GM21825 (cell line): Measurements from ENCODE around the gene MYBPC2.
A peak's percentile ranks its signal among the peaks of the same experiment; 100 is the strongest.

Experiments used
- ATAC-seq: cut with Tn5 transposase; IDR thresholded peaks from one replicate; pipeline ENCODE4 v1.9.1; 2021; ENCODE audit warnings: mild to moderate bottlenecking, moderate library complexity; ENCODE audit not compliant: unreplicated experiment

The MYBPC2 gene

DNA sequence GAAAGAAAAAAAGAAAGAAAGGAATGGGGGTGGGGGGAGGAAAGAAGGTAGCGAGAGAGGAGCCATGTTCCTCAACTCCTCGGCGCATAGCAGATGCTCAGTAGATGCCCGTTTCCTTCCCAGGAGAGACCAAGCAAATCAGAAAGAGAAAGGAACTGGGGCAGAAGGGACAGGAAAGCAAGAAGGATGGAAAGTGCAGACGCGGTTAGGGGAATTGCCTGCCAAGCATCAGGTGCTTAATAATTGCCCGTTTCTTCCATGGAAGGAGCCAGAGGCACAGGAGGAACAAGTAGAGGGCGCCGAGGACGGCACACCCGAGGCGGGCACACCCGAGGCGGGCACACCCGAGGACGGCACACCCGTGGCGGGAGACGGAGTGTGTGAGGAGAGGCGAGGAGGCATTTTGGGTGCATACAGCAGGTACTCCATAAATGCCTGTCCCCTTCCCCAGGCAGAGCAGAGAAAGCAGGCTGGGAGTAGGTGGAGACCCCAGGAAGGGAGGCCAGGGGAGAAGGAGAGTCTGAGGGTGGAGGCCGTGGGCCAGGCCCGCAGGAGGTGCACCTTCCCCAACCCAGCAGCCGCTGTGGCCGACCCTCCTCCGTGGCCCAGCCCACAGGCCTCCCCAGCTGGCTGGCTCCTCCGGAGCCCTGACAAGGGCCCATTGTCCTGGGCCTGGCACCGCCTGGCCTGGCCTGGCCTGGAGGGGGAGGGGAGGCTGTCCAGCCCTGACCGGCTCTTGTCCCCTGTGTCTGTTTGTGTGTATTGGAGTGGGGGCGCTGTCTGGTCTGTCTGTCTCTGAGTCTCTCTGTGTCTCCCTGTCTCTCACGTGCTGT lies 63.7 kb downstream of the MYBPC2 start:
- no peak for ATAC-seq

DNA sequence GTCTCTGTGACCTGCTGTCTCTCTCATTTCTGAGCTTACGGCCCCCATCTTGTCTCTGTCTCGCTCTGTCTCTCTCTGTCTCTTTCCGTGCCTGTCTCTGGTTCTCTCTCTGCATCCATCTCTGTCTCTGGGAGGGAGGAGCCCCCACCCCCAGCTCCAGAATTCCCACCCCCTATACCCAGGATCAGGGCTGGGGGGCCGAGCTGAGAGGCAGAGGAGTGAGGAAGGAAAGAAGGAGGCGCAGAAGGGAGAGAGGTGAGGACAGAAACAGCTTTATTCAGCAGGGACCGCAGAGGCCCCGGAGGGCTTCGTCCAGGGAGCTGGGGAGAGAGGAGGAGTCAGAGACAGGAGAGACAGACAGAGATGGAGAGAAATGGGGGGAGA lies 64.3 kb downstream of the MYBPC2 start:
- ATAC-seq: no peak

DNA sequence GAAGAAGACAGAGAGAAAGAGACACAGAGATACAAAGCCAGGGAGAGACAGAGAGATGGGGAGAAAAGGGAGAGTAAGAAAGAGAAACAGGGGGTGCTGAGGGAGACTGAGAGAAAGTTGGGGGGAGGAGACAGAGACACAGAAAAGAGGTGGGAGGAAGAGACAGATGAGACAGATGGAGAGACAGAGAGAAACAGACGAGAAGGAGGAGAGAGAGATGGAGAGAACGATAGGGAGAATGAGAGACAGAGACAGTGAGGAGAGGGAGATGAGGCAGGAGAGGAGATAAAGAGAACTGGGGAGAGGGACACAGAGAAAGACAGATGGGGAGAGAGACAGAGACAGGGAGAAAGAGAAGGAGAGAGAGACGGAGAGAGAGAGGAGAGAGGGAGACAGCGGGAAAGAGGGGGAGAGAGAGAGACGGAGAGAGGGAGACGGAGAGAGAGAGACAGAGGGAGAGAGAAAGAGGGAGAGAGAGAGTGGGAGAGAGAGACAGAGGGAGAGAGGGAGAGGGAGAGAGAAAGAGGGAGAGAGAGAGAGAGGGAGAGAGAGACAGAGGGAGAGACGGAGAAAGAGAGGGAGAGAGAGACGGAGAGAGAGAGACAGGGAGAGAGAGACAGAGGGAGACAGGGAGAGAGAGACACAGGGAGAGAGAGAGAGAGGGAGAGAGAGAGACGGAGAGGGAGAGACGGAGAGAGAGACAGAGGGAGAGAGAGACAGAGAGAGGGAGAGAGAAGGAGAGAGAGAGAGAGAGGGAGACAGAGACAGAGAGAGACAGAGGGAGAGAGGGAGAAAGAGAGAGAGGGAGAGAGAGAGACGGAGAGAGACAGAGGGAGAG lies 65.7 kb downstream of the MYBPC2 start:
- ATAC-seq: no peak

DNA sequence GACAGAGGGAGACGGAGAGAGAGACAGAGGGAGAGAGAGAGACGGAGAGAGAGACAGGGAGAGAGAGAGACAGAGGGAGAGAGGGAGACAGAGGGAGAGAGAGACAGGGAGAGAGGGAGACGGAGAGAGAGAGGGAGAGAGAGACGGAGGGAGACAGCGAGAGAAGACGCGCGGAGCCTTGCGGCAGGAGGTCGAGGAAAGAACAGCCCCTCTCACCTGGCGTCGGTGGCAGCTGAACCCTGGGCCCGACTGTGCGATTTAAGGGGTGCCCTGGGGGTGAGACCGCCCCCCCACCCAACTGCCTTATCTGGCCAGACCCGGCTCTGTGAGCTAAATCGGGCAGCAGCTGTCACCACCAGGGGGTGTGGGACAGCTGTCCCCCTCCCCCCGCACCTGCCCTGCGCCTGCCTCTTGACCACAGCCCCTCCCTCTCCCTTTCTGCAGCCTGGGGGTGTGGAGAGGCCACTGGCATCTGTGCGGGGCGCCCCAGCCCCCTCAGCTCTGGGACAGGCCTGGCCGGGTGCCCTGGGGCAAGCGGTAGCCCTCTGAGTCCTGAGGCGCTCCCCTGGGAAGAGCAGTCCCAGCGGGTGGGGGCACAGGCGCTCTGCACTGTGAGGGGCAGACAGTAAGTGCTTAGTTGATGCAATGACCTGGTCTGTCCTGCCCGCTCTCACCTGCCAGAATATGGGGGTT lies 67.5 kb downstream of the MYBPC2 start:
- ATAC-seq: no peak

DNA sequence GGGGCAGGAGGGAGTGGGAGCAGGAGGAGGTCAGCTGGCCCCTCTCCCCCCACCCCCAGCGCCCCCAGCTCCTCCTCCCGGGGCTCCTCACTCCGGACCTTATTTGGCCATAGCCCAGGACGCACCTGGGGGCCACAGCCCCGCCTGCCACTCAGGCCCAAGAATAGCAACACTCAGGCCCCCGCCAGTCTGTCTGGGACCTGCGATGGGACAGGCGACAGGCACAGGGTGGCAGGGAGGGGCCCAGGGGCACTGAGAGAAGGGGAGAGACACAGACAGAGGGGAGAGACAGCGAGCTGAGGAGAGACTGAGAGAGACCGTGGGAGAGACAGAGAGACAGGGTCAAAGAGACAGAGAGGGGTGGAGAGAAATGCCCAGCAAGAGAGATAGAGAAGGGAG lies 68.1 kb downstream of the MYBPC2 start:
- no peak for ATAC-seq

DNA sequence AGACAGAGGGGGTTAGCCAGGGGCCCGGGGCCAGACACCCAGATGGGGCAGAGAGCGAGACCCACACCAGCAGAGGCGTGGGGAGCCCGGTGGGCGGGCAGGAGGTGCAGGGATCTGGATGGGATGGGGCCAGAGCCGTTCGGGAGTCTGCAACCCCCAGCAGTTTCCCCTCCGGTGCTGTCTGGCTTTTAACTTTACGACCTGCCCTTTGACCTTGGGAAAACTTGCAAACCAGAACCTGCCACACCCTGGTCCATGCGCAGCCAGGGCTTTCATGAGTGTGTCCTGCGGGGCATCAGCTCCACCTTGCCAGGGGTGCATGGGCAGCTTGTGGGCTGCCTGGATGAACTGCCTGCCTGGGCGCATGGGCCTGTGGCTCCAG lies 68.5 kb downstream of the MYBPC2 start:
- ATAC-seq: no peak

DNA sequence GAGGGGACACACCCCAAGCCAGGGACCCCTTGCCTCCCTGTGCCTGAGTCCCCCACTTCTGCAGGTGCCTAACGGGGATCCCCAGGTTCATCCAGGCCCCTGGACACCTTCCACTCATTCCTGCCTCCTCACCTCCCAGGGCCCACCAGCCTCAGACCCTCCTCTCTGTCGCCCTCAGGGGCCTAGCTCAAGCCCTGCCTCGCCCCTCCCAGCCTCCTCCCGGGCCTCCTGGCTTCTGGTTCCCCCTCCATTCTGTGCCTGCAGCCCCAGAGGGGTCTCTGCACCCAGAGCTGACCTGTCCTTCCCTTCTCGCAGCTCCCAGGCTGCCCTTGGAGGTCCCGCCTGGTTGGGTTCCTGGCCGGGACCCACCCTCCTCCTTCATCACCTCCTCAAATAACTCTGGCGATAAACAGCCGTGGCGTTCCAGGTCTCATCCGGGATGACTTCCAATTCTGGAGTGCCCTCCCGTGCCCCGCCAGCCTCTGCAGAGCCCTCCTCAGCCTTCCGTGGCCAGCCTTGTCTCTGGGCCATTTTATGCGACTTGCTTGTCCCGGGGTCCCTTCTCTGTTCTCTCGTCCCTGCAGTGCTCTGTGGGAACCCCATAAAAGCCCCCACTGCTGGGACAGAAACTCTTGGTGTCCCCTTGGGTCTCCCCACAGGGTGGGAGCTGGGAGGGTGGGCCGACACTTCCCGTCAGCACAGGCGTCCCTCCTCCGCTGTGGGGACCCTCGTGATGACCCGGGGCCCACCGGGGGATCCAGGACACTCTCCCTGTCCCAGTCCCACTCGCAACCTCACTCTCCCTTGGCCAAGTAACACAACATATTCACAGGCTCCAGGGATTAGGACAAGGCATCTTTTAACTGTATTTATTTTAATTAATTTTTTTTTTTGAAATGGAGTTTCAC lies 69.1 kb downstream of the MYBPC2 start:
- ATAC-seq: no peak

DNA sequence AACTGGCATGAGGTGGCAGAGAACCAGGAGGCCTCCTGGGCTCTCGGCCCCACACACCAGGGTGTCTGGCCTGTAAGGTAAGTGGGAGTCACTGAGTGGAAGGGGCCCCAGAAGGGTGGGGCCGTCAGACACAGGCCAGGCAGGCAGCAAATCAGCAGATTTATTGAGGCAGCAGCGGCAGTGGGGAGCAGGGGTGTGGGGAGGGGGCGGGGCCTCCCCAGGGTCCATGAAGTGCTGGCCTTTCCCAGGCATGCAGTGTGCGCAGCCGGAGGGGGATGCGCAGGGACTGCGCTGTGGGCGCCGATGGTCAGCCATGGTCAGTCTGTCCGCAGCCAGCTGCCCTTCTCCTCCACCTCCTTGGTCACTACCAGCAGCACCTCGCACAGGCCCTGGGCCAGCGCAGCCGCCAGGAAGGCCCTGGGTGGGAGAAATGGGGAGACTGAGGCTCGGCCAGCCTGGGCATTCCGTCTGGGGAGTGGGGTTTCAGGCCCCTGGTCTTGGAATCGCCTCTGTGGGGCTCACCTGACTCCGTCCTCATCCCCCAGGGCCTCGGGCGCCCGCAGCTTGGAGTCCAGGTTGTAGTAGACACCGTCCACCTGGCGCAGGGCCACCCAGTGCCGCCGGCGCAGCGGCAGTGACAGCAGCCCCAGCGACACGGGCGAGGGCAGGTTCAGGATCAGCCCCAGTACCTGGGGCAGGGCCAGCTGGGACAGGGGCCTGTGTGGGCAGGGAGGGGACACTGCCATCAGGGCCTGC lies 73.3 kb downstream of the MYBPC2 start:
- ATAC-seq: no peak

DNA sequence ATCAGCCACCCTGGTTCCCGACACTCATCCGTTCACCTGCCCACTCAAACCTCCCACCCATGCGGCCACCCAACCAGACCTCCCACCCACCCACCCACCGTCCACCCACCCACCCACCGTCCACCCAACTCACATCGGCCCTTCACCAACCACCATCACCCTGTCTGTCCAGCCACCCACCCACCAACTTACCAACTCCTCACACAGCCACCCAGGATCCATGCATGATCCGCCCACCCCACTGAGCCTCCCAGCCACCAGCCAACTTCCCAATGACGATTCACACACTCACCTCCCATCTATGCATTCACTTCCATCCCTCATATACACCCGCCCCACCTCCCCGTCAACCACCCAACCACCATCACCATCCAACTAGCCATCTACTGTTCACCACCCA lies 74.0 kb downstream of the MYBPC2 start:
- no peak for ATAC-seq

DNA sequence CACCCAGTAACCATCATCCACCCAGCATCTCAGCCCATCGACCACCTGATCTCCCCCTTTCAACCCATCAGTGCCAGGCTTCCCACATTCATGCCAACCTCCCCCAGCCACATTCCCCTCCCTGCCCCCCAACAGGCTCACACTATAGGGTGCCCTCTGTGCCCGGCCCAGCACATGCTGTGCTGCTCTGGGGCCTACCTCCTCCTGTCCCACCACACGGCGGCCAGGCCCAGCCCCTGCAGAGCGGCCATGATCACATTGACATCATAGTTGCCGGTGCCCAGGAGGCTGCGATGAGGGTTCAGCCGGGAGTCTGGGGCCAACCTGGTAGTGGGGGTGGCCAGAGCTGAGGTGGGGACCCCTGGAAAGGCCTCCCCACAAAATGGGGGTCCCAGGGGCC lies 74.7 kb downstream of the MYBPC2 start:
- ATAC-seq: no peak

DNA sequence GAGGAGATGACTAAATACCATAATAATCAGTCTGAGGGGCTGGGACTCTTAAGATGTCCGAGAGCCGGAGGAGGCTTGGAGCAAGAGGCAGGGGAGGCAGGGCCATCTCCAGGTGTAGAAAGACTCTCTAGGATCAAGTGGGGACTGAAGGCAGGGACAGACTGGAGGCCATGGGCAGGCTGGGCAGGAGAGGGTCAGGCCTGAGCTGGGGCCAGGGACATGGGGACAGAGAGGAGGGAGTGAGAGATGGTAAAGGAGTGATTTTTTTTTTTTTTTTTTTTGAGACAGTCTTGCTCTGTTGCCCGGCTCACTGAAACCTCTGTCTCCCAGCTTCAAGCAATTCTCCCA lies 76.1 kb downstream of the MYBPC2 start:
- ATAC-seq: no peak

DNA sequence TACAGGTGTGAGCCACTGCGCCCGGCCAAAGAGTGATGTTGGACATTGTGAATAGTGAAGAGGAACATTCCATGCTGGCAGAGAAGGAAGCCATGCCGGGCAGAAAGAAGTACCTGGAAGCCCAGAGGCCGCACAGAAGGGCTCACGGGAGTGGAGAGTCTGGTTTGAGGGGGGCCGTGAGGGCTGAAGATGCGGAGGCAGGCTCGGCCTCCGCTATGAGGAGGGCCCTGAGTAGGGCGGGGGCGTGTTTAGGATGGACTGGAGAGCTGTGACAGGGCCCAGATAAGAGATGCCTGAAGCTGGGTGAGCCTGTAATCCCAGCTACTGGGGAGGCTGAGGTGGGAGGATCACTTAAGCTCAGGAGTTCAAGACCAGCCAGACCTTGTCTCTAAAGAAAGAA lies 76.7 kb downstream of the MYBPC2 start:
- ATAC-seq: no peak

DNA sequence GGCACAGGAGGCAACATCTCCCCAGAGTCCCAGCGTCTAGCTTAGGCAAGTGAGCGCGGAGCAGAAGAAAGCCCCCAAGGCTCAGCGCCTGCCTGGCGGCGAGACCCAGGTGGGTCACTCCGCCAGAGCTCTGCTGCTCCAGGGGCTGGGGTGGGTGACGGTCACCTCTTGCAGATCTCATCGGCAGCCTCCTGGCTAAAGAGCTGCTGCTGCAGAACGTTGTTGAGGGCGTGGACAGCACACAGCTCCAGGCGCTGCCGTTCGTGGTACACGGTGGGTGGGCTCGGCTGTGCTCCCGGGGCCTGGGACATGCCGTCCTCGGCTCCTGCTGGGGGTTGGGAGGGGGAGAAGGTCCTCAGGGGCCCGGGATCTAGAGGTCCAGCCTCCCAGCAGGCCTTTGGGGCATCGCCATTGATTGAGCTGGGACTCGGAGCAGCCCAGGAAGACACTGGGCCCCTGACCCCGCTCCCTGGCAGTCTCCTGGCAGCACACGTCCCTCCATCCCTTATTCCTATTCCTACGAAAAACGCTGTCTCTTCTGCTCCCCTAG lies 77.5 kb downstream of the MYBPC2 start:
- no peak for ATAC-seq

DNA sequence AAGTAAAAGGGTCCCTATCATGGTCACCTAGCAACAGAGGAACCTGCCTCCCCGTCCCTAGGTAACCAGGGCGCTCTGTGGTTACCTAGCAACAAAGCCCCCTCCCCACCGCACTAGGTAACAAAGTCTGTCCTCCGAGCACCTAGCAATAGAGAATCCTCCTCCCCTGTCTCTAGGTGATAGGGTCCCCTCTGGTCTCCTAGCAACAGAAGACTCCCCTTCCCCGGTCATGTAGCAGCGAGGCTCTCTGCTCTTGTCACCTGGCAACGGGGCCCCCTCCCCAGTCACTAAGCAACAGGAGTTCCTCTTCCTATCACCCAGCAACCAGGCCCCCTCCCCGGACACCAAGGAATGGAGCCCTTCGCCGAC lies 78.0 kb downstream of the MYBPC2 start:
- ATAC-seq: no peak

DNA sequence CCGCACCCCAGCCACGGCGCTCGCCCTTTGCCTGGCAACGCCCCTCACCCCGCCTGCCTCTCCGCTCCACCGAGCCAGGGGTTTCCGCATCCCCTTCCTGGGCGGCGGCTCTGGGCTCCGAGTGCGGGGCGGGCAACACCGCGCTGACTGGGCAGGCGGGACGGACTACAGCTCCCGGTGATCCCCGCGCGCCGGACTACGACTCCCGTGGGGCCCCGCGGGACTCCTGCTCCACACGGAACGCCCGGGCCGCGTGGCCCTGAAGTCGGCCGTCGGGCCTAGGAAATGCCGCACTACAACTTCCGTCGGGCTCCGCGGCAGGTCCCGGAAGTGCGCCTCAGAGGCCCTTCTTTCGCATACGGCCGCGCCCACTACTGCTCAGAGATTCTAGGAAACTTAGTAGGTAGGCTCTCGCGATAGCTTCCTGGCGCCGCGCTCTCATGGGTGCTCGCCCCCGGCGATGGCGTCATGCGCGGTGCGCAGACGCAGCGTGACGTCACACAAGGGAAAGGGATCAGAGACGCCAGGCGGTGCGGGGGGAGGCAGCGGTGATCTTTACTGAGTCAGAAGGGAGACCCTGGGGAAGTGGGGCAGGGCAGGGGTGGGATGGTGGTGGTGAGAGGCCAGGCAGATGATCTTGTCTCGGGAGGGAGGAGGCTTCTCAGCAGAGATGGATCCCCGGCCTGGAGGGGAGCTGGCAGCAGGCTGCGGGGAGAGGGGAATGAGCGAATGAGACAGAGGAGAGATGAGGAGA lies 78.6 kb downstream of the MYBPC2 start, which contains the start of gene JOSD2:
TSS of gene JOSD2 (minus strand) at position 123 of the 754 bp plus-strand sequence. CDS start 760 bp downstream, outside the sequence.
- peak; percentile 79 for ATAC-seq

DNA sequence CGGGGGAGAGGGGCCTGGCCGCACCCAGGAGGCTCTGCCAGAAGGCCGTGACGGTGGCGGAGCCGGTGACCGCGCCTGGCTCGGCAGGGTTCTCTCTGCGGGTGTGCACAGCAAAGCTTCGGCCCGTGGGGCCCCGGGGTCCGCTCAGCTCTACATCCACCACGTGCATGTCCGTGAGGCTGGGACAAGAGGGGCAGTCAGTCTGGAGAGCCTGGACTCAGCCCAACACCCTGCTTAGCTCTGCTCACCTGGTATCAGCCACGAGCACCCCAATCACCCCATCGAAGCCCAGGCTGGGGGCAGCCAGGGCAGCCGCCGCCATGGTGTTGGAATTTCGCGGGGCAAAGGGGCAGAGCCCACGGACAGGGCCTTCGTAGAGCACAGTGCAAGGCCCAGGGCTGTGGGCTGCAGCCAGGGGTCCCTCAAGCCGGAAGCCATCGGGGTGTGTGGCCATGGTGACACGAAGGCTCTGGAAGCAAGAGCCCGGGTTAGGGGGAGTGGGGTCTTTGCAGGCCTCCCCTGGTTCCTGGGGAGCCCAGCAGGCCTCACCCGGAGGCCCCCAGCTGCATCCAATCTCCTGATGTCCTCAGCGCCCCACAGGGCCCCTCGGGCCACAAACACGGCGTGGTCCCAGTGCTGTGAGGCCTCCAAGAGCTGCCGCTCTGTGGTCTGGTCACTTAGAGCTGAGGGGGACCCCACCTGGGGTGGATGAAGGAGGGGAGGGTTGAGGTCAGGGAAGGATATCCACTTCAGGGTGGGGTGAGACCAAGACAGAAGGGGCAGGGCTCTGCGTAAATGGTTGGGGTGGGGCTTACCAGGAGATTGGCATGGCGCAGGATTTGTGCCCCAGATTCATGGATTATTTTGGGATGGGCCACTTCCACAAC lies 79.7 kb downstream of the MYBPC2 start:
- ATAC-seq: no peak

DNA sequence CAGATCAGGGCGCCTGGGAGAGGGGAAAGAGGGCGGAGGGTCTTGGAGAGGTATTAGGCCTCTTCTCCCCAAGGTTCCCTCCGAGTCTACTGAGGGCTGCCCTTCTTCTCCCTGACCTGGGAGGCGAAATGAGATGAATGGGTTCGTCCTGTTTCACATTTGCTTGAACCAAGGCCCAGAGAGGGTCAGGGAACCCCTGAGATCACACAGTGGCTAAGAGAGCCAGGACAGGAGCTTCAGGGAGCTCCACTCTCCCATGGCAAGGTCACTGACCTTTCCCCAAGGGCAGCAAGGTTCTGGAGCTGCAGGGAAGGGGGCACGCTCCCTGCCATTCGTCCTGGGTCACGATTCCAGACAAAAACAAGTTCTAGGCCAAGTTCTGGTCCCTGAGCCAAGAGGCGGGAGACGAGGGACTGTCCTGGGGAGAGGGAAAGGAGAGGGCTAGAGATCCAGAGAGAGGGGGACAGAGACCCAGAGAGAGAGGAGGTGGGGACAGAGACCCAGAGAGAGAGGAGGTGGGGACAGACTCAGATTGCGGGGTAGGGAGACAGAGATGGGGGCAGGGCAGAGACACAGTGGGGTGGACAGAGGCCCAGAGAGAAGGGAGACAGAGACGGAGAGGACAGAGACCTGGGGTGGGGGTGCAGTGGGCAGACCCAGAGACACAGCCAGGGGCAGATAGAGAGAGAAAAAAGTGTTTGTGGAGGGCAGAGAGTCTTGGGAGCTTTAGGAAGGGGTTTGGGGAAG lies 80.5 kb downstream of the MYBPC2 start:
- no peak for ATAC-seq
